ENCODE measurements around the gene ATPAF1.

- TF ChIP-seq CTCF (IDR thresholded peaks at IDR 0.05; ENCODE audit: low read depth, low read length, poor library complexity, severe bottlenecking) (peak; percentile 23), EZH2phosphoT487 (IDR thresholded peaks at IDR 0.05; ENCODE audit: borderline replicate concordance, low read length) (no peak)
Measured at GRCh38 chr1:46603858-46604549, 64.2 kb downstream of the ATPAF1 start, which contains the start of gene MKNK1.
